A549 (cell line): ENCODE data around the gene CSTPP1. TPM values are rescaled to one million over a fixed set of nuclear protein-coding genes. Genes with fewer than 3 reads are reported as not detected.

Source experiments
- ATAC-seq, 2 experiments: fragments of 200-7000 bp in 1 of 2; fragments of >200 bp in 1 of 2; cut with Nextera tagmentation in 1 of 2; cut with Tn5 transposase in 1 of 2; 3 replicates each; pipeline versions ENCODE4 v1.8.0 to v1.9.1; 2018 to 2020; ENCODE audit warnings: mild to moderate bottlenecking in 1 of 2, moderate library complexity in 1 of 2
- CTCF ChIA-PET: fragments of 300-600 bp; sonication (Branson Sonifier 250); formaldehyde crosslinking; extraction: SDS; loops from one replicate; lab custom pipeline; 2021; ENCODE audit warnings: antibody characterized with exemption, inconsistent platforms; lab: Yijun Ruan, JAX
- POLR2A ChIA-PET: fragments of 350-600 bp; formaldehyde crosslinking; extraction: SDS; loops from one replicate; lab custom pipeline; 2021; ENCODE audit warnings: antibody characterized with exemption, inconsistent platforms; lab: Yijun Ruan, JAX
- DNase-seq, 2 experiments: peaks; one replicate each; pipeline versions ENCODE4 v3.0.0 to v3.0.0-alpha.2; 2011 to 2016; ENCODE audit warnings: low read depth in 1 of 2, low spot score in 1 of 2
- FAIRE-seq: peaks from 2 replicates; lab custom pipeline; 2011; peaks lifted over from hg19 to GRCh38; lab: Jason Lieb, UNC
- H3K27ac ChIP-seq, 2 experiments: fragments of >200 bp; sonication (Bioruptor Twin); formaldehyde crosslinking; 3 replicates each; pipeline ENCODE4 v1.5.1; 2016 to 2017
- H3K4me1 ChIP-seq: fragments of >200 bp; sonication (Bioruptor Twin); formaldehyde crosslinking; 3 replicates; pipeline ENCODE4 v1.6.1; 2016
- H3K4me2 ChIP-seq: fragments of >200 bp; sonication (Bioruptor Twin); formaldehyde crosslinking; 3 replicates; pipeline ENCODE4 v1.6.1; 2016
- H3K4me3 ChIP-seq: fragments of >200 bp; sonication (Bioruptor Twin); formaldehyde crosslinking; 3 replicates; pipeline ENCODE4 v1.5.1; 2016
- H3K9me3 ChIP-seq: fragments of >200 bp; sonication (Bioruptor Twin); formaldehyde crosslinking; 3 replicates; pipeline ENCODE4 v1.6.1; 2016
- BHLHE40 ChIP-seq: IDR thresholded peaks from 2 replicates; pipeline ENCODE4 v1.6.1; 2012; ENCODE audit warnings: low read depth, low read length, inconsistent platforms
- CBX2 ChIP-seq: fragments of 200-600 bp; sonication (generic); IDR thresholded peaks from 2 replicates; pipeline ENCODE4 v1.6.1; 2016; ENCODE audit warnings: low read depth, mild to moderate bottlenecking, borderline replicate concordance
- CHD2 ChIP-seq: fragments of 150-350 bp; IDR thresholded peaks from 2 replicates; pipeline ENCODE4 v1.6.1; 2014; ENCODE audit warnings: low read length; ENCODE audit not compliant: partially characterized antibody
- CHD4 ChIP-seq: fragments of 200-600 bp; sonication (generic); IDR thresholded peaks from 2 replicates; pipeline ENCODE4 v1.6.1; 2016; ENCODE audit warnings: antibody characterized with exemption, mild to moderate bottlenecking, borderline replicate concordance
- EHF ChIP-seq: fragments of 250-450 bp; sonication (Bioruptor Pico); IDR thresholded peaks from 2 replicates; pipeline ENCODE4 v1.5.0; 2020; ENCODE audit warnings: mild to moderate bottlenecking
- FOSL2 ChIP-seq, 2 experiments: fragments of 450-650 bp in 1 of 2; fragments of >200 bp in 1 of 2; sonication (Bioruptor Twin) in 1 of 2; formaldehyde crosslinking; IDR thresholded peaks; 2 replicates each; pipeline versions ENCODE4 v1.5.0 to v1.6.1; 2016 to 2020; ENCODE audit warnings: mild to moderate bottlenecking in 1 of 2, moderate library complexity in 1 of 2
- HEYL ChIP-seq: fragments of 250-450 bp; sonication (Bioruptor Pico); IDR thresholded peaks from 2 replicates; pipeline ENCODE4 v1.8.0; 2021; ENCODE audit warnings: mild to moderate bottlenecking, moderate library complexity
- HOXA7 ChIP-seq: fragments of 250-450 bp; sonication (Bioruptor Pico); IDR thresholded peaks from 2 replicates; pipeline ENCODE4 v1.5.0; 2020; ENCODE audit warnings: mild to moderate bottlenecking, moderate library complexity
- HOXB13 ChIP-seq: fragments of 250-450 bp; sonication (Bioruptor Pico); IDR thresholded peaks from 2 replicates; pipeline ENCODE4 v1.5.0; 2020; ENCODE audit warnings: low read depth, mild to moderate bottlenecking, moderate library complexity
- HOXB5 ChIP-seq: fragments of 250-450 bp; sonication (Bioruptor Pico); IDR thresholded peaks from 2 replicates; pipeline ENCODE4 v1.5.0; 2020; ENCODE audit warnings: mild to moderate bottlenecking, moderate library complexity
- JUN ChIP-seq, 2 experiments: fragments of >200 bp; sonication (Bioruptor Twin); formaldehyde crosslinking; IDR thresholded peaks; 2 replicates in 1 of 2; 3 replicates in 1 of 2; pipeline ENCODE4 v1.6.1; 2016 to 2017
- MYC ChIP-seq: IDR thresholded peaks from 2 replicates; pipeline ENCODE4 v1.6.1; 2012; ENCODE audit warnings: mild to moderate bottlenecking, inconsistent platforms, low read length, improper control_type of control experiment, borderline replicate concordance
- NFE2L2 ChIP-seq: fragments of 150-350 bp; conservative IDR thresholded peaks from 2 replicates; pipeline ENCODE4 v1.6.1; 2014; ENCODE audit warnings: low read length
- NPAS2 ChIP-seq: fragments of 250-450 bp; sonication (Bioruptor Pico); IDR thresholded peaks from 2 replicates; pipeline ENCODE4 v1.8.0; 2022; ENCODE audit warnings: mild to moderate bottlenecking, moderate library complexity, borderline replicate concordance
- NR3C1 ChIP-seq: fragments of >200 bp; sonication (Bioruptor Twin); formaldehyde crosslinking; IDR thresholded peaks from 3 replicates; pipeline ENCODE4 v1.6.1; 2017
- RAD21 ChIP-seq, 2 experiments: fragments of >200 bp in 1 of 2; sonication (Bioruptor Twin) in 1 of 2; formaldehyde crosslinking in 1 of 2; IDR thresholded peaks in 1 of 2; conservative IDR thresholded peaks in 1 of 2; 2 replicates in 1 of 2; 3 replicates in 1 of 2; pipeline ENCODE4 v1.6.1; 2012 to 2018; ENCODE audit warnings: inconsistent platforms in 1 of 2
- REST ChIP-seq: fragments of 200-600 bp; sonication (generic); IDR thresholded peaks from 2 replicates; pipeline ENCODE4 v1.6.1; 2016; ENCODE audit warnings: antibody characterized with exemption, mild to moderate bottlenecking, moderate library complexity
- TFCP2L1 ChIP-seq: fragments of 250-450 bp; sonication (Bioruptor Pico); IDR thresholded peaks from 2 replicates; pipeline ENCODE4 v1.5.0; 2021; ENCODE audit warnings: mild to moderate bottlenecking
- ZC3H11A ChIP-seq: fragments of 450-650 bp; IDR thresholded peaks from 2 replicates; pipeline ENCODE4 v1.6.1; 2014; ENCODE audit warnings: antibody characterized with exemption, mild to moderate bottlenecking
- ZFP36 ChIP-seq: fragments of 450-650 bp; IDR thresholded peaks from 2 replicates; pipeline ENCODE4 v1.6.1; 2014; ENCODE audit warnings: borderline replicate concordance; ENCODE audit not compliant: partially characterized antibody
- ZSCAN20 ChIP-seq: fragments of 250-450 bp; sonication (Bioruptor Pico); IDR thresholded peaks from 2 replicates; pipeline ENCODE4 v1.8.0; 2022; ENCODE audit warnings: mild to moderate bottlenecking, moderate library complexity
- WGBS: methylation state at CpG from one replicate; pipeline ENCODE4 v1.1.6; 2017; ENCODE audit errors: missing lambda C conversion rate; 5-methylcytosine and 5-hydroxymethylcytosine counted together
- polyA plus RNA-seq, 4 experiments: library from polyadenylated mRNA; depleted of rRNA in 3 of 4; stranded (reverse); fragments of >200 nt; fragmentation: RNase III in 1 of 4; extraction: RNeasy Plus Mini Kit Qiagen cat#74134 plus additional on column Dnase treatment in 1 of 4; gene quantifications; 2 replicates in 3 of 4; 3 replicates in 1 of 4; pipeline ENCODE4 v1.2.3, GENCODE V29; 2011 to 2017
- TF ChIP-seq, protein P1 (sequence below): IDR thresholded peaks from 2 replicates; pipeline ENCODE4 v1.6.1; 2012
- TF ChIP-seq, protein P2 (sequence below): fragments of 450-650 bp; IDR thresholded peaks from 2 replicates; pipeline ENCODE4 v1.6.1; 2014; ENCODE audit warnings: antibody characterized with exemption

Gene CSTPP1
- polyA plus RNA-seq, 2 of the 4 experiments (the other 2 are of a cell fraction) = 31.5 to 34.5 TPM

DNA sequence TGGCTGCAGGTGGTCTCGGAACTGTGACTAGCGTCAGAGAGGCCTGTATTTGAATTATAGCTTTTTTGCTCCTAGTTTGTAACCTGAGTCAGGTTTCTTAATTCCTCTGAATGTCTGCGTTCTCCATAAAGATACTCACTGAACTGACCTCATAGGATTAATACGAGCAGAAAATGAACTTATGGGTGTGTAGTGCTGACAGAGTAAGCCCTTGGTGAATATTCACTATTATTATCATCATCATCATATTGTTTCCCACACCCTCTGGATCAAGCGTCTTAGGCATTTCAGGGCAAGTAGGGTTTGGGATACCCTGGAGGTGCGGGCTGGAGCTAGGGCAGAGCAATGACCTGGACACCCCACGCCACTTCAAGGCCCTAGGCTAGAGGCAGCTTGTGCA lies 211.1 kb downstream of the CSTPP1 start:
- TF ChIP-seq, protein P1, sequence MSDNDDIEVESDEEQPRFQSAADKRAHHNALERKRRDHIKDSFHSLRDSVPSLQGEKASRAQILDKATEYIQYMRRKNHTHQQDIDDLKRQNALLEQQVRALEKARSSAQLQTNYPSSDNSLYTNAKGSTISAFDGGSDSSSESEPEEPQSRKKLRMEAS = no peak
- TF ChIP-seq, protein P2, sequence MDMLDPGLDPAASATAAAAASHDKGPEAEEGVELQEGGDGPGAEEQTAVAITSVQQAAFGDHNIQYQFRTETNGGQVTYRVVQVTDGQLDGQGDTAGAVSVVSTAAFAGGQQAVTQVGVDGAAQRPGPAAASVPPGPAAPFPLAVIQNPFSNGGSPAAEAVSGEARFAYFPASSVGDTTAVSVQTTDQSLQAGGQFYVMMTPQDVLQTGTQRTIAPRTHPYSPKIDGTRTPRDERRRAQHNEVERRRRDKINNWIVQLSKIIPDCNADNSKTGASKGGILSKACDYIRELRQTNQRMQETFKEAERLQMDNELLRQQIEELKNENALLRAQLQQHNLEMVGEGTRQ = no peak
- TF ChIP-seq NPAS2 (CRISPR knock-in tag) (no peak), HEYL (CRISPR knock-in tag) (no peak), CHD2 (no peak), HOXA7 (CRISPR knock-in tag) (no peak), NR3C1 (no peak), FOSL2 (IDR thresholded peaks at IDR 0.05) (no peak), FOSL2 (CRISPR knock-in tag; IDR thresholded peaks at IDR 0.05) (no peak), CHD4 (no peak), TFCP2L1 (no peak), NFE2L2 (no peak), HOXB13 (CRISPR knock-in tag) (no peak), EHF (CRISPR knock-in tag) (no peak), ZSCAN20 (CRISPR knock-in tag) (no peak), BHLHE40 (no peak)
- DNase-seq (no peak), FAIRE-seq (no peak), ATAC-seq (no peak)
- WGBS = 86% methylated on average over 6 of the region's 7 CpGs
- Histone ChIP-seq H3K27ac (no peak overlapping the region), H3K9me3 (no peaks in the 10 kb centered on the region), H3K4me2 (no peak overlapping the region), H3K4me1 (no peaks in the 10 kb centered on the region), H3K4me3 (no peak overlapping the region)
- POLR2A ChIA-PET = no interaction called here
- CTCF ChIA-PET = interaction anchor here (0.9 to 2.6 kb wide), 5 partner anchors 15 to 251 kb away, joined by 3 to 9 read pairs (median 4); no protein-coding TSS in a partner anchor

GRCh38 chr11:47148270-47148669 lies 211.7 kb downstream of the CSTPP1 start:
- H3K9me3 ChIP-seq = no peaks in the 10 kb centered on the region
- no peak overlapping the region for H3K4me3 ChIP-seq
- H3K27ac ChIP-seq = no peak overlapping the region
- DNase-seq (no peak), FAIRE-seq (no peak), ATAC-seq (no peak)
- no peaks in the 10 kb centered on the region for H3K4me1 ChIP-seq
- no peak overlapping the region for H3K4me2 ChIP-seq
- ChIA-PET CTCF (no interaction called here), POLR2A (no interaction called here)
- WGBS = 89% methylated on average over 3 of the region's 4 CpGs
- TF ChIP-seq FOSL2 (IDR thresholded peaks at IDR 0.05) (no peak), FOSL2 (CRISPR knock-in tag; IDR thresholded peaks at IDR 0.05) (no peak), CBX2 (no peak), ZFP36 (no peak), ZC3H11A (no peak), JUN (IDR thresholded peaks at IDR 0.05) (no peak), HEYL (CRISPR knock-in tag) (no peak), HOXB5 (CRISPR knock-in tag) (no peak), RAD21 (conservative IDR thresholded peaks at IDR 0.05 in 1 of 2, IDR thresholded peaks at IDR 0.05 in 1 of 2) (no peak), REST (no peak), CHD2 (no peak), MYC (no peak)
- TF ChIP-seq, protein P2 = no peak
- TF ChIP-seq, protein P1 = no peak
